ENCODE results near the gene VKORC1.
A peak's percentile ranks its signal among the peaks of the same experiment; 100 is the strongest.

Gene VKORC1

DNA sequence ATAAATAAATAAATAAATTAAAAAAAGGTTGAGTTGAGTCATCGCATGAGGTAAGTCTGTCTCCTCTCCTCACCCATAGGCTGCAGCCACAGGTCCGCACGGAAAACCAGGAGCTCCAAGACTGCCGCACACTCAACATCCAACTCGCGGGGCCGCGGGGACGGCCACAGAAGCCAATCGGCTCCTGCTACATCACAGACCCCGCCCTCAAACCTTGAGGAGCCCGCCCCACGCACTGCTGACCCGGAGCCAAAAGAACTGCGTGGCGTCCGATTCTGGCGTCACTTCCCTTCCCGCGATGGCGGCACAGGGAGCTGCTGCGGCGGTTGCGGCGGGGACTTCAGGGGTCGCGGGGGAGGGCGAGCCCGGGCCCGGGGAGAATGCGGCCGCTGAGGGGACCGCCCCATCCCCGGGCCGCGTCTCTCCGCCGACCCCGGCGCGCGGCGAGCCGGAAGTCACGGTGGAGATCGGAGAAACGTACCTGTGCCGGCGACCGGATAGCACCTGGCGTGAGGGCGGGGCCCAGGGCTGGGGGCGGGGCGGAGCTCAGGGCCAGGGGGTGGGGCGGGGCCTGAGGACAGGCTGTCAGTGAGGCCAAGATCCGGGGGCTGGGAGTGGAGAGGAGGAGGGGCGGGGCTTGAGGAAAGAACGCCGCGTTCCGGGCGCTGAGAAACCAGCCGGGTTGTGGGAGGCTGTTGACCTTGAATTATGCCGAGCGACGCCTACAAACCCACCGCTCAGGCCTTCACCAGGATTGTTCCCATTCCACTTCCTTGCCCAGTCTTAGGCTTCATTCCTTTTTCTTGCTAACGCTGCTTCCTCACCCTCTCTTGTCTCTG lies 23.0 kb upstream of the VKORC1 start, which contains the start of gene KAT8:
Gene KAT8, plus strand, starts transcription at position 281 of the 839 bp plus-strand sequence. Its CDS starts 18 bp downstream, at position 299.
- H2AFZ ChIP-seq (ENCODE audit: low read length), result peak within 1 kb of the TSS; percentile 88
- no peak within 1 kb of the TSS for H3K14ac ChIP-seq (ENCODE audit: low read length)
- H3K79me1 ChIP-seq (ENCODE audit: low read depth, low read length), result peaks cover 7% of the 10 kb centered on the region
- H4K8ac ChIP-seq (ENCODE audit: low read depth, low read length), result no peak within 1 kb of the TSS
- WGBS, 2 donors (ENCODE audit: extremely low coverage in 2 of 2, insufficient read length in 2 of 2, insufficient replicate concordance in 1 of 2), result no CpG with 5 or more reads among the region's 68 CpGs
- peak; percentile 95 for DNase-seq (ENCODE audit: low spot score)
- H3K27me3 ChIP-seq (ENCODE audit: control insufficient read depth in 3 of 3, insufficient read depth in 3 of 3, low read depth in 1 of 3, low read length in 3 of 3), result no peaks in the 10 kb centered on the region
- H2BK12ac ChIP-seq (ENCODE audit: low read length), result no peak within 1 kb of the TSS
- peak within 1 kb of the TSS; percentile 82 for H3K4me2 ChIP-seq (ENCODE audit: insufficient read depth, low read length, poor library complexity, severe bottlenecking)
- no peak within 1 kb of the TSS for H2BK5ac ChIP-seq (ENCODE audit: low read length)
- H3K23ac ChIP-seq (ENCODE audit: low read depth, low read length, poor library complexity), result peak within 1 kb of the TSS; percentile 96
- peak within 1 kb of the TSS; percentile 70 to 91 for H3K4me3 ChIP-seq (ENCODE audit: low read length in 2 of 2)
- H3K9ac ChIP-seq (ENCODE audit: low read depth, low read length, poor library complexity), result peak within 1 kb of the TSS; percentile 81
- no peak within 1 kb of the TSS for H4K91ac ChIP-seq (ENCODE audit: low read depth, low read length, poor library complexity)
- peak within 1 kb of the TSS; percentile 81 for H3K27ac ChIP-seq (replicated peaks; ENCODE audit: low read length)
- H3K9me3 ChIP-seq (replicated peaks in 1 of 2; ENCODE audit: control insufficient read depth in 2 of 2, insufficient read depth in 1 of 2, low read depth in 1 of 2, low read length in 2 of 2), result no peaks in the 10 kb centered on the region
- peaks cover 3 to 5% of the 10 kb centered on the region in 2 donors for H3K4me1 ChIP-seq (ENCODE audit: control insufficient read depth in 2 of 2, insufficient read depth in 1 of 2, low read depth in 1 of 2, low read length in 2 of 2)
- peak within 1 kb of the TSS; percentile 94 for H3K18ac ChIP-seq (ENCODE audit: low read length)
- no peak within 1 kb of the TSS for H2BK120ac ChIP-seq (ENCODE audit: low read depth, low read length)
- no peak within 1 kb of the TSS for H2BK15ac ChIP-seq (ENCODE audit: low read length)
- H3K4ac ChIP-seq (ENCODE audit: low read length), result no peak within 1 kb of the TSS
- no peak within 1 kb of the TSS for H2AK5ac ChIP-seq (ENCODE audit: low read depth, low read length)
- peaks cover 23 to 51% of the 10 kb centered on the region in 2 donors for H3K36me3 ChIP-seq (replicated peaks in 1 of 2; ENCODE audit: control insufficient read depth in 2 of 2, insufficient read depth in 2 of 2, low read length in 2 of 2)

DNA sequence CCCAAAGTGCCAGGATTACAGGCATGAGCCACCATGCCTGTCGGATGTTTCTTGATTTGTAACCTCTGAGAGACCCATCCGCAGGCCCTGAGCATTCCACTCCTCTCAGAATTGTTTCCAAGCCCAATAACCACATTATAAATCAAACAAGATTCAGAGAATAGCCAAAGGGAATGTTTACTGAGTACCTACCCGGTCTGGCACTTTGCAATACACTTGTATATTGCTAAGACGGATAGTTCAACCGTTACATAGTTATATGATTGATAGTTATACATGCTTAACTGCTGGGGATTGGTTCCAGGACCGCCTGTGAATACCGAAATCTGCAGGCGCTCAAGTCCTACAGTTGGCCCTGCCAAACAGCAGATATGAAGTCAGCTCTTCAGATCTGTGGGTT lies 19.9 kb upstream of the VKORC1 start:
- Histone ChIP-seq H3K4me2 (ENCODE audit: insufficient read depth, low read length, poor library complexity, severe bottlenecking) (no peak overlapping the region), H4K8ac (ENCODE audit: low read depth, low read length) (no peak overlapping the region), H2BK12ac (ENCODE audit: low read length) (no peak overlapping the region), H3K4me1 (ENCODE audit: control insufficient read depth in 2 of 2, insufficient read depth in 1 of 2, low read depth in 1 of 2, low read length in 2 of 2) (peaks cover 5 to 6% of the 10 kb centered on the region in 2 donors), H3K27me3 (ENCODE audit: control insufficient read depth in 3 of 3, insufficient read depth in 3 of 3, low read depth in 1 of 3, low read length in 3 of 3) (no peaks in the 10 kb centered on the region), H3K9me3 (replicated peaks in 1 of 2; ENCODE audit: control insufficient read depth in 2 of 2, insufficient read depth in 1 of 2, low read depth in 1 of 2, low read length in 2 of 2) (peaks cover 0 to under 1% of the 10 kb centered on the region in 2 donors), H3K23ac (ENCODE audit: low read depth, low read length, poor library complexity) (no peak overlapping the region), H3K27ac (replicated peaks; ENCODE audit: low read length) (no peak overlapping the region), H3K4me3 (ENCODE audit: low read length in 2 of 2) (no peak overlapping the region), H2AFZ (ENCODE audit: low read length) (no peak overlapping the region), H3K14ac (ENCODE audit: low read length) (no peak overlapping the region), H2BK120ac (ENCODE audit: low read depth, low read length) (no peak overlapping the region), H2BK5ac (ENCODE audit: low read length) (no peak overlapping the region), H2AK5ac (ENCODE audit: low read depth, low read length) (no peak overlapping the region), H3K79me1 (ENCODE audit: low read depth, low read length) (peaks cover 6% of the 10 kb centered on the region), H2BK15ac (ENCODE audit: low read length) (no peak overlapping the region), H3K36me3 (replicated peaks in 1 of 2; ENCODE audit: control insufficient read depth in 2 of 2, insufficient read depth in 2 of 2, low read length in 2 of 2) (peaks cover 31 to 51% of the 10 kb centered on the region in 2 donors), H3K4ac (ENCODE audit: low read length) (no peak overlapping the region), H3K9ac (ENCODE audit: low read depth, low read length, poor library complexity) (no peak overlapping the region), H3K18ac (ENCODE audit: low read length) (no peak overlapping the region), H4K91ac (ENCODE audit: low read depth, low read length, poor library complexity) (no peak overlapping the region)
- no peak for DNase-seq (ENCODE audit: low spot score)
- no CpG with 5 or more reads among the region's 8 CpGs for WGBS, 2 donors (ENCODE audit: extremely low coverage in 2 of 2, insufficient read length in 2 of 2, insufficient replicate concordance in 1 of 2)

DNA sequence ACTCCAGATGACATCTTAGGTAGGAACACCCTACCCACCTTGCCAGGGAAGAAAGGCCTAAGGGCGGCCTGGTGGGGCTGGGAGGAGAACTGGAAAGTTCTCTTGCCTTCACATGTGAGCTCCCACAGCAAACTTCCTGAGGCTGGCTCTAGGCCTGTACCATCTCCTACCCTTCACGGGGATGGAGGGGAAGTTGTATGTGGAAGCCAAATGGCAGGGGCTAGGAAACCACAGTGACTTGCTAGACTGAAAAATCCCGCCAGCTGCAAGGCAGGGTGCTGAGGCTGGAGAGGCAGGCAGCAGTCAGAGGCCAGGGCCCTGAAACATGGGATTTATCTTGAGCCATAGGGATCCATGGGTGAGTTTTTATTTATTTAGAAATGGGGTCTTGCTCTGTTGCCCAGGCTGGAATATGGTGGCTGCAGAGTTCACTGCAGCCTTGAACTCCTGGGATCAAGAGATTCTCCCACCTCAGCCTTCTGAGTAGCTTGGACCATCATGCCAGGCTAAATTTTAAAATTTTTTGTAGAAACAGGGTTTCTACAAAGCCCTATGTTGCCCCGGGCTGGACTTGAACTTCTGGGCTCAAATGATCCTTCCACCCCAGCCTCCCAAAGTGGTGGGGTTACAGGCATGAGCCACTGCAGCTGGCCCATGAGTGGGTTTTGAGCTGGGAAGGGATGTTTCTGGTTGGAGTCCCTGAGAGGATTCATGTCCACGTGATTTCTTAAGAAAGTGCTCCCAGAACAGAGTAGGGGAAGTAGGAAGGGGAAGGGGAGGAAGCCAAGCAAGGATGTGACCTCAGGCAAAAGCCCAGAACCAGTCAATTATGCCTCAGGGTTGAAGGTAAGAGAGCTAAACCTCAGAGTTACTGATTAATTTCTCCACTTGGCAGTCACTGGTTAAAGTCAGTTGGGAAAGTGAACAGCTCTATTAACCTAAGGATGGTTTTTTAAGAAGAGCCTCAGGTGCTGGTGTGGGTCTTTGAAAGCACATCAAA lies 18.8 kb upstream of the VKORC1 start:
- no peak overlapping the region for H3K18ac ChIP-seq (ENCODE audit: low read length)
- no peak overlapping the region for H3K14ac ChIP-seq (ENCODE audit: low read length)
- H4K91ac ChIP-seq (ENCODE audit: low read depth, low read length, poor library complexity), result no peak overlapping the region
- peak overlapping the region; percentile 11 for H3K4me2 ChIP-seq (ENCODE audit: insufficient read depth, low read length, poor library complexity, severe bottlenecking)
- no peak overlapping the region for H3K9ac ChIP-seq (ENCODE audit: low read depth, low read length, poor library complexity)
- no peaks in the 10 kb centered on the region for H3K27me3 ChIP-seq (ENCODE audit: control insufficient read depth in 3 of 3, insufficient read depth in 3 of 3, low read depth in 1 of 3, low read length in 3 of 3)
- peaks cover 0 to 1% of the 10 kb centered on the region in 2 donors for H3K9me3 ChIP-seq (replicated peaks in 1 of 2; ENCODE audit: control insufficient read depth in 2 of 2, insufficient read depth in 1 of 2, low read depth in 1 of 2, low read length in 2 of 2)
- no peak overlapping the region for H3K4ac ChIP-seq (ENCODE audit: low read length)
- H3K4me1 ChIP-seq (ENCODE audit: control insufficient read depth in 2 of 2, insufficient read depth in 1 of 2, low read depth in 1 of 2, low read length in 2 of 2), result peaks cover 3 to 8% of the 10 kb centered on the region in 2 donors
- peaks cover 10% of the 10 kb centered on the region for H3K79me1 ChIP-seq (ENCODE audit: low read depth, low read length)
- H2BK12ac ChIP-seq (ENCODE audit: low read length), result no peak overlapping the region
- H4K8ac ChIP-seq (ENCODE audit: low read depth, low read length), result no peak overlapping the region
- no peak overlapping the region for H2BK120ac ChIP-seq (ENCODE audit: low read depth, low read length)
- peaks cover 31 to 43% of the 10 kb centered on the region in 2 donors for H3K36me3 ChIP-seq (replicated peaks in 1 of 2; ENCODE audit: control insufficient read depth in 2 of 2, insufficient read depth in 2 of 2, low read length in 2 of 2)
- H3K23ac ChIP-seq (ENCODE audit: low read depth, low read length, poor library complexity), result no peak overlapping the region
- no peak overlapping the region for H3K27ac ChIP-seq (replicated peaks; ENCODE audit: low read length)
- DNase-seq (ENCODE audit: low spot score), result no peak
- no peak overlapping the region for H2BK15ac ChIP-seq (ENCODE audit: low read length)
- no peak overlapping the region for H2AFZ ChIP-seq (ENCODE audit: low read length)
- no CpG with 5 or more reads among the region's 5 CpGs for WGBS, 2 donors (ENCODE audit: extremely low coverage in 2 of 2, insufficient read length in 2 of 2, insufficient replicate concordance in 1 of 2)
- H2AK5ac ChIP-seq (ENCODE audit: low read depth, low read length), result no peak overlapping the region
- H3K4me3 ChIP-seq (ENCODE audit: low read length in 2 of 2), result no peak overlapping the region
- H2BK5ac ChIP-seq (ENCODE audit: low read length), result no peak overlapping the region
